ENCODE results near the gene MAD1L1.

Gene MAD1L1

DNA sequence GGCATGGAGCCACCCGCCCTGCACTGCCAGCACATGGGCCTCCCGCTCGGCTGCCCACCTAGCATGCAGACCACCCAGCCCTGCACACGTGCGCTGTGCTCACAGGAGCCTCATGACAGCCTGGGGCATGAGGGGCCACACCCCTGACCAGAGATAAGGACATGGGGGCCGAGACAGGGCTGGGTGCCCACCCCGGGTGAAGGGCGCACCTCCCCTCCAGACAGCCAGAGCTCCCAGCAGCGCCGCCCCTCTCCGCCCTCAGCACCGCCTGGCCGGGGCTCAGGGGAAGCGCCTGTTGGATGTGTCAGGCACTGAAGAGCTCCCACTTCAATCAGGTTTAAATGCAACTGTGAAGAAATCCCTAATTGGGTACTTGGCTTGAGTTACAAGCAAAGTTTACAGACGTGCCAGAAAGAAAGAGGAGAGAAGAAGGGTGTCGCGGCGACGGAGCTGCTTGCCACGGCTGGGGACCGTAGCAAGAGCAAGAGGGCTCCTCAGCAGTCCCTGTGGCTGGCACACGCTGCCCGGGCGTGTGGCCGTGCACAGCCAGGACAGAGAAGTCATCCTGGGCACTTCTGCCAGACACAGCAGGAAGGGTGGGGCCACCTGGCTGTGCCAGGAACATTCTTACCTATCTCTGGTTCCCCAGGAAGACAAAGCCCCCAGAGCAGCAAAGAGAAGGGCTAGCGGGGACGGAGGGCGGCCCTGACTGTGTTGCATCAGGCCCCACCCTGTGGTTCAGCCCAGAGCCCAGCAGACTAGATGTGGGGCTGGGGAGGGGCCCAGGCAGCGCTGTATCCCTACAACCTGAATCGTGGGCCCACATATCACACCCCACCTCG, 315.3 kb downstream of the MAD1L1 start:
- no peak for FAIRE-seq

DNA sequence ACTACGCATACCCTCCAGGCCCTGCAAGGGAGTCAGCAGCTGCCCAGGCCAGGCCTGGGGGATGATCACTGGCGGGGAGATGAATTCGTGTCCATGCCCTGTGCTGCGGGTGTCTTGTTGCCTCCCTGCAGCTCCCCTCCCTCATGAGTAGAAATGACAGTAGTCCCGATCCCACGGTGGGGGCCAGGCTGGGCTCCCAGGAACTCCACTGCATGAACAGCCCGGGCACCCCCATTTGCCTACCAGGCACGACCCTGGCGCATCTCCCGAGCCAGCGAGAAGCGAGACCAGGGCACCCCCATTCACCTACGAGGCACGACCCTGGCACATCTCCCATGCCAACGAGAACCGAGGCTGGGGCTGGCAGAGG, 316.2 kb downstream of the MAD1L1 start:
- no peak for FAIRE-seq

DNA sequence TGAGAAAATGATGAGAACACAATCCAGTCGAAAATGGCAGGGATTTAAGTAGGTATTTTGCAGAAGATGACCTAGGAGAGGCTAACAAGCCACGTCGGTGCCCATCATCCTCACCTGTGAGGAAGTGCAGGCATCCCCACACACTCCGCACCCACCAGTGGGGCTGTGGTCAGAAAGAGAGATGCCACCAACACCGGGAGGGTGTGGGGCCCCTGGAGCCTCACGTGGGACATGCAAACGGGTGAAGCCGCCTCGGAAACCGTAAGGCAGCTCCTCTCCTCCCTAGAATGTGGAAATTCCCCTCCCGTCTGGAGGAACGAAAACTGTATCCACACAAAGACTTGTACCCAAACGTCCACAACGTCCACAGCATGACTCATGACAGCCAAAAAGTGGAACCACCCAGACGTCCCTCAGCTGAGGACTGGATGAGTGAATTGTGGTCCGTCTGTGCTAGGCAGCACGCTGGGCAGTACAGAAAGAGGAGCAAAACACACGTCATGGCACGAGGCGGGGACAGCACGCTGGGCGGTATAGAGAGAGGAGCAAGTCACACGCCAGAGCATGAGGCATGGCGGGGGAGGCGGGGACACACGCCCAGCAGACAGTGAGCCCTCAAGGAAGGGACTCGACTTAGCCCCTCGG, 316.7 kb downstream of the MAD1L1 start:
- FAIRE-seq: no peak

DNA sequence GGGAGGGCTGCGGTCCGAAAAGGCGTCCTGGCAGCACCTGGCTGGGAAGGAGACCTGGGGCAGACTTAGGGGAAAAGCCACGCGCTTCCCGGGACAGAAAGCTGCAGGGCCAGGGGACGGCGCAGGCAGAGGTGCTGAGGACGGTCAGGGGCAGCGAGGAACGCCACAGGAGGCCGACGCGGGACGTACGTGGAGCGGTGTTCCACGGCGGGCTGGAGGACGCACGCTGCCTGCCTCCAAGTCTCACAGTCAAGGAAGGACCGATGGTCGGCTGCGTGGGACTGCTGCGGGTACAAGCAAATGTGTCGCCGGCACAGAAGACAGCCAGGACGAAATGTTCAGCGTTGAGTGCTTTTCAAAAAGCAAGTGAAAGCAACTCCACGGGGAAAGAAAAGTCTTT, 317.4 kb downstream of the MAD1L1 start:
- no peak for FAIRE-seq

DNA sequence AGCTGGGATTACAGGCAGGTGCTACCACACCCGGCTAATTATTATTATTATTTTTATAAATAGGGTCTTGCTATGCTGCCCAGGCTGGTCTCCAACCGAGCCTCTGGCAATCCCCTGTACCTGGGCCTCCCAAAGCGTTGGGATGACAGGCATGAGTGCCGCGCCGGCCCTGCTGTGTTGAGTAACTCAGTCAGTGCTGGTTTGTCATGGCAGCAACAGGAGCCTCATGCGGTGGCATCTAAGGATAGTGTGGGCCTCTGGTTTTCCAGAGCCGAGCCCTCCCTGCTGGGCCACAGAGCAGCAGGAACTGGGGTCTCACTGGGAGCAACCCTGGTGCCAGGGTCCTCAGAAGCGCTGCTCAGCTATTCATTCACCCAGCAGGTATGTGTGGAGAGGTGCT, 318.0 kb downstream of the MAD1L1 start:
- no peak for FAIRE-seq

DNA sequence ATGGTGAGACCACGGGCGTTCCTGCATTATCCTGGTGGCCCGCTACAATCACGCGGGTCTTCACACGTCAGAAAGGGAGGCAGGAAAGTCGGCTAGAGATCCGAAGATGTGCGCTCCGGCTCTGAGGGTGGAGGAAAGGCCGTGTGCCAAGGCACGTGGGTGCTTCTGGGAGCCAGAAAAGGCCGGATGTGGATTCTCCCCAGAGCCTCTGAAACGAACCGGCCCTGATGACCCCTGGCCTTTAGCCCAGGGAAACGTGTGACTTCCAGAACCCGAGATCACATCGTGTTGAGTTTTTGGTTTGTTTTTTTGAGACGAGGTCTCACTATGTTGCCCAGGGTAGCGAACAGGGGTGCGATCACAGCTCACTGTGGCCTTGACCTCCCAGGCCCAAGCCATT, 318.4 kb downstream of the MAD1L1 start:
- no peak for FAIRE-seq

DNA sequence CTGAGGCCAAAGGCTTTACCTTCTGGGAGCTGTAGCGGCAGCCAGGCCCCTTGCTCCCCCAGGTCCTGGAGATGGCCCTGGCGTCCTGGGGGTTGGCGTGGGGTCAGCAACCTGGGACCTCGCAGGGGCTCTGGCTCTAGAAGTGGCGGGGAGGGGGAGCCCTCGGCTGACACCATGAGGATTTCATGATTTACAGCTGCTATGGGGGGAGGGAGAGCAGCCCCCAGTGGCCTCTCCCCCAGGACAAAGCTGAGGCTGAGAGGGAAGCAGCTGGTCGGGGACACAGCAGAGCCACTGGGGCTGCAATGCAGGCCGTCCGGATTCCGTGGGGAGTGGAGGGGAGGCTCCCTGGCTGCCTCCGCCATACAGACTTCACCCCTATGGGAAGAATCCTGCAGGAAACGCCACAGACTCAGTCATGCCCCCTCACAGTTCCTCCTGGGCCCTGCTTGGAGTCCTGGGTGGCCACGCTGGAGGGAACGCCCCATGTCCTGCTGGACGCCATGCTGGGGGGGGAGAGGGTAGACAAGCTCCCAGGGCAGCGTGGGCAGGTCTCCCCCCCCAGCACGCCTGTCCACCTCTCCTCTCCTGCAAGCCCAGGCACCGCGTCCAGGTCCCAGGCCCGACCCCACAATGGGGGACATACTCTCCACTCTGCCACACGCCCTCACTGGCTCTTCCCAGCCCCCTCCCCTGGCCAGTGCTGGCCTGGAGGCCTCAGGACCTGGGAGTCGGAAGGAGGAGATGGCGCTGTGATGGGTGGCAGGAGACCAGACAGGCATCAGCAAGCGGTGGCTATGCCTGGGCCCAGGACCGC, 319.1 kb downstream of the MAD1L1 start:
- FAIRE-seq: no peak

DNA sequence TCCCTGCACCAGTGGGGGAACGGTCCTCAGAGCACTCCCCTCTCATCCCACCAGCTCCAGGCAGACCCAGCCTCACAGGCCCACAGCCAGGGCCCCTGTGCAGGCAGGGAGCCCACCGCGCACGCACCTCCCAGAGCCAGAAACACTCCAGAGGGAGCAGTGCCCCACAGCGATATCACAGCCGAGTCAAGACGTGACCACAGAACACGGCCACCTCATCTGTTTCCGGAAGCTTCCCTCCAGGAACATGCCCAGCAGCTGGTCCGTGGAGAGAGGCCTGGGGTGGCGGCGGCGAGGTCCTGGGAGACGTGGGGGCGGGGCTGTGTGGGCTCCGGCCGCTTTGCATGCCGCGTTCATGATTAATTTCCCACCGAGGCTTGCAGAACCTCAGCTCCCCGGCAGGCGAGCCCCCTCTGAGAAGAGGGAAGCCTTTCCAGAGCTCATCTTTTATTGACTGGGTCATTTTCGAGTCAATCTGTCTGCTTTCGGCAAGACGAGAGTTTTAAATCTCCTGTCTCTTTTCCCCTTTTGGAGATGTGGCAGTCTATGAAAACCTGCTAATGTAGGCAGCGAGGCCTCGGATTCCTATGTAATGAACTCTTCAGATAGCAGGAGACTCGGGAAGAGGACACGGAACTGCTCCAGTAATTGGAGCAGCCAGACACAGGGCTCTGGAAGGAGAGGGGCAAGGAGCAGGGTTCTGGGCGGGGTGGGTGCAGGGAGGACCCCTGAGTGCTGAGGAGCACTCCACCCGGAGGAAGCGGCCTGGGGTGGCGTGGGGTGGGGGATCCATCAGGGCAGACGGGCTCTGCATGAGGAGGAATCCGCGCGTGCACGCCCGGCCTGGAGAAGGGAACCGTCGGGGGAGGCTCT, 319.9 kb downstream of the MAD1L1 start:
- no peak for FAIRE-seq

DNA sequence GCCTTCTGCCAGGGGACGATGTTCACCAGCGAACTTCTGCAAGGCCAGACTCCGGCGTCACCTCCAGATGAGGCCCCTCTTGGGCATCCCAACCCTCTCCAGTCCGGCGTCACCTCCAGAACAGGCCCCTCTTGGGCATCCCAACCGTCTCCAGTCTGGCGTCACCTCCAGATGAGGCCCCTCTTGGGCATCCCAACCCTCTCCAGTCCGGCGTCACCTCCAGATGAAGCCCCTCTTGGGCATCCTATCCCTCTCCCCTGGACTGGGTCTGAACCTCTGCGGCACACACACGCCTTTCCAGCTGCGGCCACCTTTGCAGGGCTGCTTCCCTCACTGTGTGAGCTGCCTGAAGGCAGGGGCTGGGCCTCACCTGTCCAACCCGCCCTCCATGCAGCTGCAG, 321.2 kb downstream of the MAD1L1 start:
- no peak for FAIRE-seq

DNA sequence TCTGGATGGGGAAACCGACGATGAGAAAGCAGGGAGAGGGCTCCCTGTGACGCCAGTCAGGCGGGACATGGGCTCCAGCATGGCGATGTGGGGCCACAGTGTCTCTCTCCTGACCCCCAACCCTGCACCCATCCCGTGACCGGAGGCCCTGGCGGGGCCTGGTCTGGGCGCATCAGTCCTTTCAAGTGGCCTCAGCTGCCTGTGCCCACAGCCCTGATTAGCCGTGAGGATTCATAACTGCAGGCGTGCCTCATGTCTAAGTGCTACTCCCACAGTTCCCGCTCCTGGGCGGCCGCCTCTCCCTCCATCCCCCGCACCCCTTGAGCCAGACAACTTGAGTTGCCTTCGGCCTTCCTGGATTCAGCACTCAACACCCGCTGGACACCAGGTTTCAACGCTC, 321.9 kb downstream of the MAD1L1 start:
- no peak for FAIRE-seq

DNA sequence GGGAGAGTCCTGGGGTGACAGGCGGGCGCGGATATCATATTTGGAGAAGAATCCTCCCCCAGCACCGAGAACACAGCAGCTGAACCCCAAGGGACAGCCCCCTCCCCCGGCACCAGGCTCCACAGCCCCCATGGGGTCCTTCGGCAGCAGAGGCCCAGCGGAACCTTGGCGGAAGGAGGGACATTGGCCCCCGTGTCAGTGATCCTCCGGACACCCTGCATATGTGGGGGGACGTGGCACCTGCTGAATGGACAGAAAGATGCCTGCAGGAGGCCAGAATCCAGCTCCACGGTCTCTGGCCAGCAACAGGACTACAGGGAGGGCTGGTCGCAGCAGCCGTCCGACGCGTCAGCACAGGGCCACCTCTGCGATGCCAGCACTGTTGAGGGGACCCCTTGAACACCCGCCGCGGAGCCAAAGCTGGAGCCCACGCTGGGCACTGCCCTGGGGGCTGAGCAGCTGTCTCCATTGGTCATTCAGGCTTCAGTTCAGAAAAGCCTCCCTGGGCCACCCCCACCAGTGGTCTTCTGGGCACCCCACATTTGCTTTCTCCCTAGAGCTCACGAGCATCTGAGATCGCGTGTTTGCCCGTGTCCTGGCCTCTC, 322.6 kb downstream of the MAD1L1 start:
- FAIRE-seq: no peak

DNA sequence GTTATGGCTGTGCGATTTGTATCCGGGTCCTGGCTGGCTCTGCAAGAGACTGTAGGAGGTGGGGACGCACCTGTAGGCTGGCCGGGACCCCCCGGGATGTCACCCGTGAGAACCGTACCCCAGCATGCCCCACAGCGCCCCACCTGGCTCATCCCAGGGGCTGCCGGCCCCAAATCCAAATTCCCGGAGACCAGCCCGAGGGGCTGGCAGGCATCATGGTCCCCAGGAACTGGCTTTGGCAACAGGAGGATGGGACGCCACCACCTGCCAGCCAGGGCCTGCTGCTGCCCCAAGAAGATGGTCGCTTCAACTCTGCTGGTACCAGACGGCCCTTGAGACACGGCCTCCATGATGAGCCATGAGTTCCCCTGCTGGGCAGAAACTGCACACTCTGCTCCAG, 323.3 kb downstream of the MAD1L1 start:
- FAIRE-seq: no peak

DNA sequence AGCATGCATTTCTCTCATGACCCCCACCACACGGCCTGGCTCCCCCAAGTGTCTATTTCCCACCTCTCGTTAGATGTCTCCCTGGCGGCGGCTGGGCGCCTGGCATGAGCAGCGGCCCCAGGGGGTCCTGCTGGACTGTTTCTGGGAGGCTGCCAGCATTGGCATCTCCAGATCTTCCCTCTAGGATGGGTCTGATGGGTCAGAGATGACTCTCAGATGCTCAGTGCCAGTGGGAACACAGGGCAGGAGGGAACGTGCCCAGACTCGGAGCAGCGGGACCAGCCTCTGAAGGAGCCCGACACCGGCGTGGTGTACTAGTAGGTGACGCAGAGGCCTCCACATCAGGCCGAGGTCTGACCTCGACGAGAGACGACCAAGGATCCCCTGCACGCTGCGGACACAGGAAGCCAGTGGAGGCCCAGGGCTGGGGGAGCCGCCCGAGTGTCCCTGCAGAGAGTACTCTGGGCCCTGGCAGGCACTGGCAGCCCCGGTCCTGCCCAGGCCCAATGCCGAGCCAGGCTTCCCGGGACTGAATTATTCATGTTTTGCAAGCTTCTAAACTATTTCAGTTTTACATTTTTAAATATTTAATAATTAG, 323.8 kb downstream of the MAD1L1 start:
- FAIRE-seq: no peak

DNA sequence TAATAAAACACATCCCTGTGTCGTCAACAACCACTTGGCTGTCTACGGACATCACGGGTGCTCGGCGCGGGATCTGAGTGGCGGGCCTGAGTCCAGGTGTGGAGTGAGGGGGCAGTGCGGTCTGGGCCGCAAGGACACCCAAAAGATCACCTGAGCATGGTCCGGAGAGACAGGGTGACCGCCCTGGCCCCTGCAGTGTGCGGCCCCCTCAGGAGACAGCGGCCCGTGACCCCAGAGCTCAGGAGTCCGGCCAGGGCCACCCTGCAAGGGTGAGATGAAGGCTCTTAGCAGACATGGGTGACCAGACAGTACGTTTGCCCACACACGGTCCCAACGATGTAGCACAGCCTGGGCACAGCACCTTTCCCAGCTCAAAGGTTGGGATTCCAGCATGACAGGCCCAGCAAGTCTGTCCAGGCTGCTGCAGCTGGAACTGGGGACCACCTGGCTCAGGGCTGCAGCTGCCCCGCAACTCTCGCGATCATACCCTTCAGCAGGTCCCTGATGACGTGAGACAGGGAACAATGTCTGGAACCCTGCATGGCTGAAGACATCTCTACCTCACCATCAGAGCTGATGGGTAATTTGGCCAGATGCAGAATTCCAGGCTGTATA, 324.9 kb downstream of the MAD1L1 start:
- FAIRE-seq: no peak

DNA sequence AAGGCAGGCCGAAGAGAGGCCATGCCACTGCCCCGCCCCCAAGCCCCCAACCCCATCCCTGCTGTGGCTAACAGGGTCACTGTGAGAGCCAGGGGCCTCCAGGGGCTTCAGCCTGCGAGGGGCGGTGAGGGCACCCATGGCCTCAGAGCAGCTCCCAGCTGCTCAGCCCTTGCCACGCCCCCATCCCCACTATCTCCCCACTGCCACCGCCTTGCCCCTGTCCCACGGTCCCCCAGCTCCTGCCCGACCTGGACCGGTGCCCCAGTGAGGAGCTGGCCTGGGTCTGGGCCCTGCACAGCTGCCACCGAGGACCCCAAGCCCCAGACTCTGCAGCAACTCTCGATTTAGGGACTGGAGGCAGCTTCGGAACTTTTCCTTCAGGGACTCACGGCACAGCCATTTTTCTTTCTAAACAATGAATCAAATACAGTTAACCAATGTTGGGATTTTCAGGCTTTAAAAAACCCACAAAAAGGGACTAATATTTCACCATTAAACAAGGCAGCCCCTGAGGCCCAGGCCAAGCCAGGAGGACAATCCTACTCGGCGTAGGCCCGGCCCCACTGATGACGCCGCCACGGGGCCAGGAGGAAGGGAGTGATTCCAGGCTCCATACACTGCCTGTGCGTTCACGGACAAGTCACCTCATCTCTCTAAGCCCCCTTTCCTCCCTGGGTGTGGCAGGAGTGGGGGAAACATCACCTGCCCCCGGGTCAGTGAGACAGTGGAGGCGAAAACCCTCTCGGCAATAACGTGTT, 325.6 kb downstream of the MAD1L1 start:
- FAIRE-seq: no peak

DNA sequence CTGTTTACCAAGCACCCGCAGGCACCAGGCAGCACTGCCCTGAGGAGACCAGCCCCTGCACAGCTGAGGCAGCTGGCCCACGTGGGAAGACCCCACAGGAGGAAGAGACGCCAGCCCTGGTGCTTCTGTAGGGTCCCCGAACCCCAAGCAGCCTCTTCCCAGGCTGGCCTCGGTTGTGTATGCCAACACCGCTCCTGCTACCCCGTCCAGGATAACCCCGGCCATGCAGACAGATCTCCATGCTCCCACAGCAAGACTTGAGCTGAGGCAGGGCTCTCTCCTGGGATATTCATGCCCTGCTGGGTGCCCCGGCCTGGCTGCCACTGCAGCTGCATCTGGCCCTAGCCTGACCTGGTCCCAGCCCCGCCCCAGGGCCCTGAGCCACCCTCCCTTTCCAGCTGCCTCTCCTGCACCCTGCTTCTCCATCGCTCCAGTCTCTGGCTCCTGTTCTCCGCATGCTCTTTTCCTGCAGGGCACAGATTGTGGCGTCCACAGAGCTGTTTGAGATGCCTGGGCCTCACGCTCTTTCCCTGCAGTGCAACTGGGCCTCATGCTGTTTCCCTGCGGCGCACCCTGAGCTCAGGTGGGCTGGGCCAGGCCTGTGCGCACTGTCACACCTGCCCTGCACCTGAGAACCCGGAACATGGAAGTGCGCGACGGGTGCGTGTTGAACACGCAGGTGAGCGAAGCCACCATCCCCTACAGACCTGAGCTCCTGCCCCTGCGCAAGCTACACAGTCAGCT, 326.5 kb downstream of the MAD1L1 start:
- no peak for FAIRE-seq

DNA sequence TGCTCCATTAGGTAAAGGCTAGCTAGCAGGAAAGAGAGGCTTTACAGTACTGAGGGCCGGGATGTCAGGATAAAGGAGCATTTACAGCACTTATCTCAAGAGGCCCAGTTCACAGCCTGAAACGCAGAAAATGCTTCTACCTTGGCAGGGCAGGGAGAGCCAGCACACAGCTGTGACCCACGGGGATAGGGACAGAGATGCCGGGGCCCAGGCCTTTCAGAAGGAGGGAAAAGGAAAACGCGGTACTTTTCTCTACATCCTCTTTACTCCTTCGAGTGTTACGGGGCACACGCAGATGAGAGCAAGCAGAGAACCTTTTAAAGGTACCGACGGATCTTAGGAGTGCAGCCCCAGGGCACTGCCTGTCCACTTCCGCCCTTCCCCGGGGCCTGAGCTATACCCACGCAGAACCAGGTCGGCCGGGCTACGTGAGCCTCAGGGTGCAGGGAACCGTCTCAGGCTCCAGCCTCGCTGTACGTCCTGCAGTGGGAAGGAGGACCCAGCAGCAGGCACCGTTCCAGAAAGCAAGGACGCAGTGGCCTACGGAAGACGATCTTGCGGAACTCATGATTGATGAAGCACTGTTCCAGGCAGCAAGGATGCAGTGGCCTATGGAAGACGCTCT, 330.4 kb downstream of the MAD1L1 start:
- no peak for FAIRE-seq

DNA sequence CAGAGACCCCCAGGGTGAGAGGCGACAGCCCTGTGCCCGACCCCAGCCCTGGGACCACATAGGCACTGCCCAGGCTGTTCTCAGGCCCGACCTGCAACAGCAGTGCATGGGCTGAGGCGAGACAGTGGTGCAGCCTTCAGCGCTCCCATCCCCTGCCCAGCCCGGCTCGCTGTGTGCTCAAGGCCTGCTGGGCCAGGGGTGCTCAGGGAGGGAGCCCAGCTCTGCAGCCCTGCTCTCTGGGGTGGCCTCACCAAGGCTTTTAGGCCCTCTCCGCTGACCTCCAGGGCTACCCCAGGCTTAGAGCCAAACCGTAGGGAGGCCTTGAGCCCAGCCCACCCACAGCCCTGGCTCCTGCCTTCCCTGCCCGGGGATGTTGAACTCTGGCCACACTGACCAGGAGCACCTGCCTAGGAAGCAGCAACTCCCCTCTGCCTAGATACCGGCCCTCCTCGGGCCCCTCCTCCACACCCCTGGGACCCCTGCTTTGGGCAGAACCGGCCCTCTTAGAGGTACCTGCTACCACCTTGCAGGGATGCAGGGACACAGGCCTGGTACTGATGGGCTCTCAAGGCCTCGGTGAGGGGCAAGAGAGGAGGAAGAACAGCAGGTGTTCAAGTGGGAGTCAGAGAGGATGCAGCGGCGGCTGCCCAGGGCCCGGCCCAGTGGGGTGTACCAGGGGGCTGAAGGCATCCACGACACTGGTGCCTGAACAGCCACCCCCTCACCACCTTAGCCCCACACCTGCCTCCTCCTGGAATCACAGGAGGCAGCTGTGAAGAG, 331.1 kb downstream of the MAD1L1 start:
- FAIRE-seq: no peak

DNA sequence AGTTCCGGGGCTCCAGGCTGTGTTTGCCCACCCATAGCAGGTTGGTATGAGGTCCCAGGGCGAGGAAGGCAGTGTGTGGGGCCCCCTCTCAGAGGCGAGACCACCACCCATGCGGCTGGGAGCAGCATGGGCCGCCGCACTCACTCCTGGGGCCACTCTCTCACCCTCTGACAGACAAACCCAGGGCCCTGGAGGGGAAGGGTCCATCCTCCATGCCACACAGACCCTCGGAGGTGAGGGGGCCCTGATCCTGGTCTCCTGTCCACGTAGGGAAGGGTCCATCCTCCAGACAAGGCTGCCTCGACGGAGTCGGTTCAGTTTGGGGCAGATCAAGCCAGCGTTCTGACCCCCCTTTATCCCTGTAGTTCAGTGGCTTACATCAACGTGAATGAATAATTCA, 331.9 kb downstream of the MAD1L1 start:
- FAIRE-seq: no peak
